Kidney glomerular epithelial cell (primary cell): ENCODE measurements around the gene SLC26A11.
"Not testable (repeated sequence)": the region's sequence is repeated elsewhere in the genome, so short reads cannot be mapped to it uniquely, and the experiment has no call there.

Experiments
- DNase-seq: peaks from one replicate; lab custom pipeline; 2025; lab: John Stamatoyannopoulos, UW

SLC26A11 gene

GRCh38 chr17:80283116-80283852 is 63.1 kb downstream of the SLC26A11 start:
- DNase-seq, result no peak

- DNase-seq, result no peak
These were observed 64.4 kb downstream of the SLC26A11 start for GRCh38 chr17:80284631-80285030.

- no peak for DNase-seq
These were observed 65.2 kb downstream of the SLC26A11 start for GRCh38 chr17:80285237-80285920.

GRCh38 chr17:80286638-80286960 is 66.4 kb downstream of the SLC26A11 start:
- DNase-seq, result no peak

GRCh38 chr17:80287038-80287437 is 66.8 kb downstream of the SLC26A11 start:
- no peak for DNase-seq

GRCh38 chr17:80287806-80288567 is 67.8 kb downstream of the SLC26A11 start:
- no peak for DNase-seq

GRCh38 chr17:80289616-80290015 is 69.4 kb downstream of the SLC26A11 start:
- no peak for DNase-seq

- DNase-seq, result no peak
These were observed 69.9 kb downstream of the SLC26A11 start for GRCh38 chr17:80290156-80290555.

- no peak for DNase-seq
These were observed 71.0 kb downstream of the SLC26A11 start for GRCh38 chr17:80291260-80291659.

GRCh38 chr17:80291691-80292487 is 71.7 kb downstream of the SLC26A11 start:
- no peak for DNase-seq

GRCh38 chr17:80292521-80292971 is 72.3 kb downstream of the SLC26A11 start:
- DNase-seq, result no peak

- DNase-seq, result no peak
These were observed 74.0 kb downstream of the SLC26A11 start for GRCh38 chr17:80294210-80294609.

GRCh38 chr17:80294653-80295052 is 74.4 kb downstream of the SLC26A11 start:
- no peak for DNase-seq

- no peak for DNase-seq
These were observed 74.9 kb downstream of the SLC26A11 start for GRCh38 chr17:80295146-80295545.

GRCh38 chr17:80295559-80295958 is 75.3 kb downstream of the SLC26A11 start:
- DNase-seq, result no peak

- no peak for DNase-seq
These were observed 76.0 kb downstream of the SLC26A11 start for GRCh38 chr17:80296221-80296620.

- DNase-seq, result no peak
These were observed 77.9 kb downstream of the SLC26A11 start for GRCh38 chr17:80297996-80298560.

- DNase-seq, result not testable (repeated sequence)
These were observed 79.3 kb downstream of the SLC26A11 start for GRCh38 chr17:80299350-80300100.

- not testable (repeated sequence) for DNase-seq
These were observed 80.5 kb downstream of the SLC26A11 start for GRCh38 chr17:80300756-80301155.
